ENCODE data around the gene MRPS10.
"Not testable (repeated sequence)": the region's sequence is repeated elsewhere in the genome, so short reads cannot be mapped to it uniquely, and the experiment has no call there.

The MRPS10 gene

GRCh38 chr6:42211726-42212125 is 5.9 kb downstream of the MRPS10 start:
- Histone ChIP-seq H3K4me3 (ENCODE audit: low read length in 2 of 2) (no peak overlapping the region), H3K79me1 (ENCODE audit: low read depth, low read length) (peaks cover 2% of the 10 kb centered on the region), H2BK15ac (ENCODE audit: low read length) (no peak overlapping the region), H3K23ac (ENCODE audit: low read depth, low read length, poor library complexity) (no peak overlapping the region), H3K36me3 (replicated peaks in 1 of 2; ENCODE audit: control insufficient read depth in 2 of 2, insufficient read depth in 2 of 2, low read length in 2 of 2) (peaks cover 11 to 70% of the 10 kb centered on the region in 2 donors), H3K9me3 (replicated peaks in 1 of 2; ENCODE audit: control insufficient read depth in 2 of 2, insufficient read depth in 1 of 2, low read depth in 1 of 2, low read length in 2 of 2) (no peaks in the 10 kb centered on the region), H2AFZ (ENCODE audit: low read length) (no peak overlapping the region), H4K8ac (ENCODE audit: low read depth, low read length) (no peak overlapping the region), H3K27ac (replicated peaks; ENCODE audit: low read length) (no peak overlapping the region), H3K4ac (ENCODE audit: low read length) (no peak overlapping the region), H3K4me2 (ENCODE audit: insufficient read depth, low read length, poor library complexity, severe bottlenecking) (no peak overlapping the region), H3K18ac (ENCODE audit: low read length) (no peak overlapping the region), H4K91ac (ENCODE audit: low read depth, low read length, poor library complexity) (no peak overlapping the region), H3K14ac (ENCODE audit: low read length) (no peak overlapping the region), H2BK12ac (ENCODE audit: low read length) (no peak overlapping the region), H2BK5ac (ENCODE audit: low read length) (no peak overlapping the region), H3K9ac (ENCODE audit: low read depth, low read length, poor library complexity) (no peak overlapping the region), H2BK120ac (ENCODE audit: low read depth, low read length) (no peak overlapping the region), H3K4me1 (ENCODE audit: control insufficient read depth in 2 of 2, insufficient read depth in 1 of 2, low read depth in 1 of 2, low read length in 2 of 2) (peaks cover 0 to 2% of the 10 kb centered on the region in 2 donors), H3K27me3 (ENCODE audit: control insufficient read depth in 3 of 3, insufficient read depth in 3 of 3, low read depth in 1 of 3, low read length in 3 of 3) (no peaks in the 10 kb centered on the region), H2AK5ac (ENCODE audit: low read depth, low read length) (no peak overlapping the region)
- WGBS, 2 donors (ENCODE audit: extremely low coverage in 2 of 2, insufficient read length in 2 of 2, insufficient replicate concordance in 1 of 2), result no CpG with 5 or more reads among the region's 6 CpGs
- no peak for DNase-seq (ENCODE audit: low spot score)

DNA sequence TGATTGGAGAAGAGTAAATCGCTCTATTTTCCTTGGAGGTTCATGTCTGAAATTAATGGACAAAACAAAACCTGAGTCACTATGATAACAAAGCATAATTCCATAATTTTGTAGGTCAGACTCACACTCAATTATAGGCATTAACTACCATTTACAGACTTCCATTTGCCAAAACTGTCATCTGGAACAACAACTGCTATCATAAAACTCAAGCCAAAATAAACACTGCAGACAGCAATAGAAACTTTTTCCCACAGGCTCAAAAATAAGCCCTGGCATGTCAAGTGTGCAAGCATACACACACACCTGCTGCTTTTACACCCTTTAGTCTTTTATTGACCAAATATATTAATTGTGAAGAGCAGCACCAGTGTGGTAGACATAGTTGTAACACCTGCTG is 7.1 kb downstream of the MRPS10 start:
- H3K23ac ChIP-seq (ENCODE audit: low read depth, low read length, poor library complexity), result no peak overlapping the region
- H3K9me3 ChIP-seq (replicated peaks in 1 of 2; ENCODE audit: control insufficient read depth in 2 of 2, insufficient read depth in 1 of 2, low read depth in 1 of 2, low read length in 2 of 2), result no peaks in the 10 kb centered on the region
- no peak overlapping the region for H3K4me2 ChIP-seq (ENCODE audit: insufficient read depth, low read length, poor library complexity, severe bottlenecking)
- H3K27ac ChIP-seq (replicated peaks; ENCODE audit: low read length), result no peak overlapping the region
- H3K27me3 ChIP-seq (ENCODE audit: control insufficient read depth in 3 of 3, insufficient read depth in 3 of 3, low read depth in 1 of 3, low read length in 3 of 3), result no peaks in the 10 kb centered on the region
- H2AK5ac ChIP-seq (ENCODE audit: low read depth, low read length), result no peak overlapping the region
- no peak overlapping the region for H3K4ac ChIP-seq (ENCODE audit: low read length)
- H3K4me1 ChIP-seq (ENCODE audit: control insufficient read depth in 2 of 2, insufficient read depth in 1 of 2, low read depth in 1 of 2, low read length in 2 of 2), result no peaks in the 10 kb centered on the region
- peaks cover 2% of the 10 kb centered on the region for H3K79me1 ChIP-seq (ENCODE audit: low read depth, low read length)
- H2AFZ ChIP-seq (ENCODE audit: low read length), result no peak overlapping the region
- H2BK15ac ChIP-seq (ENCODE audit: low read length), result no peak overlapping the region
- no CpG with 5 or more reads among the region's 1 CpG for WGBS, 2 donors (ENCODE audit: extremely low coverage in 2 of 2, insufficient read length in 2 of 2, insufficient replicate concordance in 1 of 2)
- H2BK120ac ChIP-seq (ENCODE audit: low read depth, low read length), result no peak overlapping the region
- no peak overlapping the region for H3K4me3 ChIP-seq (ENCODE audit: low read length in 2 of 2)
- no peak overlapping the region for H3K9ac ChIP-seq (ENCODE audit: low read depth, low read length, poor library complexity)
- no peak overlapping the region for H4K8ac ChIP-seq (ENCODE audit: low read depth, low read length)
- no peak for DNase-seq (ENCODE audit: low spot score)
- H3K14ac ChIP-seq (ENCODE audit: low read length), result no peak overlapping the region
- H2BK5ac ChIP-seq (ENCODE audit: low read length), result no peak overlapping the region
- peaks cover 13 to 77% of the 10 kb centered on the region in 2 donors for H3K36me3 ChIP-seq (replicated peaks in 1 of 2; ENCODE audit: control insufficient read depth in 2 of 2, insufficient read depth in 2 of 2, low read length in 2 of 2)
- H2BK12ac ChIP-seq (ENCODE audit: low read length), result no peak overlapping the region
- no peak overlapping the region for H4K91ac ChIP-seq (ENCODE audit: low read depth, low read length, poor library complexity)
- H3K18ac ChIP-seq (ENCODE audit: low read length), result no peak overlapping the region

- H3K18ac ChIP-seq (ENCODE audit: low read length); H2BK15ac ChIP-seq (ENCODE audit: low read length); H3K9ac ChIP-seq (ENCODE audit: low read depth, low read length, poor library complexity); H2BK5ac ChIP-seq (ENCODE audit: low read length); H3K9me3 ChIP-seq (replicated peaks in 1 of 2; ENCODE audit: control insufficient read depth in 2 of 2, insufficient read depth in 1 of 2, low read depth in 1 of 2, low read length in 2 of 2); H3K79me1 ChIP-seq (ENCODE audit: low read depth, low read length); H3K23ac ChIP-seq (ENCODE audit: low read depth, low read length, poor library complexity); H2AFZ ChIP-seq (ENCODE audit: low read length); H3K27ac ChIP-seq (replicated peaks; ENCODE audit: low read length); DNase-seq (ENCODE audit: low spot score); H2BK120ac ChIP-seq (ENCODE audit: low read depth, low read length); H3K4me2 ChIP-seq (ENCODE audit: insufficient read depth, low read length, poor library complexity, severe bottlenecking); H3K14ac ChIP-seq (ENCODE audit: low read length); H2AK5ac ChIP-seq (ENCODE audit: low read depth, low read length); H2BK12ac ChIP-seq (ENCODE audit: low read length); H4K91ac ChIP-seq (ENCODE audit: low read depth, low read length, poor library complexity); H3K27me3 ChIP-seq (ENCODE audit: control insufficient read depth in 3 of 3, insufficient read depth in 3 of 3, low read depth in 1 of 3, low read length in 3 of 3); H4K8ac ChIP-seq (ENCODE audit: low read depth, low read length); H3K4me1 ChIP-seq (ENCODE audit: control insufficient read depth in 2 of 2, insufficient read depth in 1 of 2, low read depth in 1 of 2, low read length in 2 of 2); H3K4me3 ChIP-seq (ENCODE audit: low read length in 2 of 2); H3K4ac ChIP-seq (ENCODE audit: low read length): not testable (repeated sequence)
- WGBS, 2 donors (ENCODE audit: extremely low coverage in 2 of 2, insufficient read length in 2 of 2, insufficient replicate concordance in 1 of 2), result no CpG with 5 or more reads among the region's 2 CpGs
- peaks cover 14 to 82% of the 10 kb centered on the region in 2 donors for H3K36me3 ChIP-seq (replicated peaks in 1 of 2; ENCODE audit: control insufficient read depth in 2 of 2, insufficient read depth in 2 of 2, low read length in 2 of 2)
These were observed 10.1 kb downstream of the MRPS10 start for GRCh38 chr6:42207559-42207958.

DNA sequence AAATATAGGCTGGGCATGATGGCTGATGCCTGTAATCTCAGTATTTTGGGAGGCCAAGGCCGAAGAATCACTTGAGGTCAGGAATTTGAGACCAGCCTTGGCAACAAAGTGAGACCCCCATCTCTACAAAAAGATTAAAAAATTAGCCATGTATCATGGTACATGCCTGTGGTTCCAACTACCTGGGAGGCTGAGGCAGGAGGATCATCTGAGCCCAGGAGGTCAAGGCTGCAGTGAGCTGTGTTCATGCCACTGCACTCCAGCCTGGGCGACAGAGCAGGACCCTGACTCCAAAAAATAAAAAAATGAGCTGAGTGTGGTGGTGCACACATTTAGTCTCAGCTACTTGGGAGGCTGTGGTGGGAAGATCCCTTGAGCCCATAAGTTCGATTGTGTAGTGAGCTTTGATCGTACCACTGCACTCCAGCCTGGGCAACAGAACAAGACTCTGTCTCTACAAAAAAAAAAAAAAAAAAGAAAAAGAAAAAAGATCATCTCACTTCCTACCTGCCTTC is 12.8 kb downstream of the MRPS10 start:
- Histone ChIP-seq H4K91ac (ENCODE audit: low read depth, low read length, poor library complexity) (no peak overlapping the region), H2BK12ac (ENCODE audit: low read length) (no peak overlapping the region), H2BK5ac (ENCODE audit: low read length) (no peak overlapping the region), H3K79me1 (ENCODE audit: low read depth, low read length) (peaks cover 2% of the 10 kb centered on the region), H3K36me3 (replicated peaks in 1 of 2; ENCODE audit: control insufficient read depth in 2 of 2, insufficient read depth in 2 of 2, low read length in 2 of 2) (peaks cover 8 to 59% of the 10 kb centered on the region in 2 donors), H2AFZ (ENCODE audit: low read length) (no peak overlapping the region), H3K9me3 (replicated peaks in 1 of 2; ENCODE audit: control insufficient read depth in 2 of 2, insufficient read depth in 1 of 2, low read depth in 1 of 2, low read length in 2 of 2) (no peaks in the 10 kb centered on the region), H3K27me3 (ENCODE audit: control insufficient read depth in 3 of 3, insufficient read depth in 3 of 3, low read depth in 1 of 3, low read length in 3 of 3) (no peaks in the 10 kb centered on the region), H3K14ac (ENCODE audit: low read length) (no peak overlapping the region), H3K4me3 (ENCODE audit: low read length in 2 of 2) (no peak overlapping the region), H3K4me2 (ENCODE audit: insufficient read depth, low read length, poor library complexity, severe bottlenecking) (no peak overlapping the region), H3K23ac (ENCODE audit: low read depth, low read length, poor library complexity) (no peak overlapping the region), H3K27ac (replicated peaks; ENCODE audit: low read length) (no peak overlapping the region), H3K9ac (ENCODE audit: low read depth, low read length, poor library complexity) (no peak overlapping the region), H2AK5ac (ENCODE audit: low read depth, low read length) (no peak overlapping the region), H3K18ac (ENCODE audit: low read length) (no peak overlapping the region), H3K4ac (ENCODE audit: low read length) (no peak overlapping the region), H2BK15ac (ENCODE audit: low read length) (no peak overlapping the region), H3K4me1 (ENCODE audit: control insufficient read depth in 2 of 2, insufficient read depth in 1 of 2, low read depth in 1 of 2, low read length in 2 of 2) (no peaks in the 10 kb centered on the region), H2BK120ac (ENCODE audit: low read depth, low read length) (no peak overlapping the region), H4K8ac (ENCODE audit: low read depth, low read length) (no peak overlapping the region)
- DNase-seq (ENCODE audit: low spot score), result no peak
- WGBS, 2 donors (ENCODE audit: extremely low coverage in 2 of 2, insufficient read length in 2 of 2, insufficient replicate concordance in 1 of 2), result no CpG with 5 or more reads among the region's 4 CpGs
